ENCODE data around the gene HLA-DQB1. TPM values are rescaled to one million over a fixed set of nuclear protein-coding genes. Genes with fewer than 3 reads are reported as not detected.

HLA-DQB1 gene
- total RNA-seq, 1 donor from 2014 or later, result 9.0 TPM

DNA sequence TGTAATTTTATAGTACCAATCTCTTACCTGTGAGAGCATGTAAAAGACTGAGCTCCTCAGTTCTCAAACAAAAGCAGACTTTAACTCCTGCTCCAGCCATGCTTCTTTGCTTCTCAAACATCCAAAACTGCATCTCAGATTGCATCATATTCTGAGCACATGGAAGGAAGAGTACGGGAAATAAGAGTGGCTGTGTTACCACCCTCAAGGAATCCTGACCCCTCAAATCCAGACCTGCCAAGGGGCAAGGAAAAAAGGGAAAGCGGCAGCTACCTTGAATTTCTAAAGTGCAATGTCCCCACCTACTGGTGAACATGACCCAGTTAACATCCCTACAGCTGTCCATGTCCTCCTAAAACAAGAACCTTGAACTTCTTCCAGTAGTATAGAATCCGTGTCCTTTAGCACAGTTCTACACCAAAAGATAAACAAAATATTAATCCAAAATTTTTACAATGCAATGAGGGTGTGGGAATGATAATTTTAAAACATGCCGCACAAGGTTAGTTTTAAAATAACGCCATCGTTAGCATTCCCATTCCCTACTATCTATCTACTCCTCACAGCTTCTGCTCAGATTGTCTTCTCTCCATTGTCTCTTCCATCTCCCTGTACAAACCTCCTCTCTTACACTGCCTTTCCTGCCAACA lies 34.1 kb upstream of the HLA-DQB1 start:
- Mint-ChIP-seq H3K27ac (no peak overlapping the region), H3K4me3 (no peak overlapping the region), H3K27me3 (ENCODE audit: low read depth) (peaks cover 50% of the 10 kb centered on the region), H3K36me3 (no peaks in the 10 kb centered on the region), H3K9me3 (peaks cover 8% of the 10 kb centered on the region), H3K4me1 (no peaks in the 10 kb centered on the region)
- TF ChIP-seq, protein P1, sequence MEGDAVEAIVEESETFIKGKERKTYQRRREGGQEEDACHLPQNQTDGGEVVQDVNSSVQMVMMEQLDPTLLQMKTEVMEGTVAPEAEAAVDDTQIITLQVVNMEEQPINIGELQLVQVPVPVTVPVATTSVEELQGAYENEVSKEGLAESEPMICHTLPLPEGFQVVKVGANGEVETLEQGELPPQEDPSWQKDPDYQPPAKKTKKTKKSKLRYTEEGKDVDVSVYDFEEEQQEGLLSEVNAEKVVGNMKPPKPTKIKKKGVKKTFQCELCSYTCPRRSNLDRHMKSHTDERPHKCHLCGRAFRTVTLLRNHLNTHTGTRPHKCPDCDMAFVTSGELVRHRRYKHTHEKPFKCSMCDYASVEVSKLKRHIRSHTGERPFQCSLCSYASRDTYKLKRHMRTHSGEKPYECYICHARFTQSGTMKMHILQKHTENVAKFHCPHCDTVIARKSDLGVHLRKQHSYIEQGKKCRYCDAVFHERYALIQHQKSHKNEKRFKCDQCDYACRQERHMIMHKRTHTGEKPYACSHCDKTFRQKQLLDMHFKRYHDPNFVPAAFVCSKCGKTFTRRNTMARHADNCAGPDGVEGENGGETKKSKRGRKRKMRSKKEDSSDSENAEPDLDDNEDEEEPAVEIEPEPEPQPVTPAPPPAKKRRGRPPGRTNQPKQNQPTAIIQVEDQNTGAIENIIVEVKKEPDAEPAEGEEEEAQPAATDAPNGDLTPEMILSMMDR (IDR thresholded peaks at IDR 0.05; ENCODE audit: unreplicated experiment), result peak; percentile 47
- DNase-seq (ENCODE audit: low spot score in 2 of 2, unreplicated experiment in 2 of 2), result peak in 1 of 2 experiments; percentile 43

DNA sequence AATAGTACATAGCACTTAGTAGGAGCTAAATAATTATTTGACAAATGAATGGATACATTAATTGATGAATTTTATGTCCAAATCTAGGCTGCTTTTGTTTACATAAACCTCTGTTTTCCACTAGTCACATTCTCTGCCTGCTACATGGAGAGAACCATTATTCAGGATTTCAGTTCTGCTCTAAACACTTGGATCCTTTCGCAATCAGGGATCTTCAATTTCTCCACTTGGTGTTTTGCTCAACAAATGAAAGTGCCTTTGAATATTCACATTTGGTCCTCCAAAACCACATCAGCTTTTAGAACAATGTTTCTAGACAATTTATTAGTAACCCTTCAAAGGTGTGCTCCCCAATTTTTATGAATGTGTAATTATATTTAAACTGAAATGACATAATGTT lies 30.6 kb upstream of the HLA-DQB1 start:
- no peak for DNase-seq (ENCODE audit: low spot score in 2 of 2, unreplicated experiment in 2 of 2)
- Mint-ChIP-seq H3K4me3 (no peak overlapping the region), H3K27ac (no peak overlapping the region), H3K27me3 (ENCODE audit: low read depth) (peaks cover 49% of the 10 kb centered on the region), H3K4me1 (no peaks in the 10 kb centered on the region), H3K9me3 (peaks cover 21% of the 10 kb centered on the region), H3K36me3 (no peaks in the 10 kb centered on the region)
- TF ChIP-seq, protein P1 (IDR thresholded peaks at IDR 0.05; ENCODE audit: unreplicated experiment), result no peak

DNA sequence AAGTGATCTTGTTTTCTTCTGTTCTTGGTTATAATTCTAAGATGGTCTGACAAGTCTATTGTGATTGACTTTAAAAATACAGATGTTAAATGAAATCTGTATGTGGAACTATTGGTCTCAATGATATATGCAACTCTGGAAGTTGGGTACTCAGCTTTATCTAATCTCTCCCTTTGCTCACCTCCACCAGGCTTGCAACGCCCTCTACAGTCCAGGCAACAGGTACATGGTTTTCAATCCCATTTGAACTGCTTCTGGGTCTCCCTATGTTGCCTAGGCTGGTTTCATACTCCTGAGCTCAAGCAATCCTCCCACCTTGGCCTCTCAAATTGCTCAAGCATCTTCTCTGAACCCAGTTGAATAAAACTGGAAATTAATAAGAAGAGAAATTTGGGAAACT lies 25.6 kb upstream of the HLA-DQB1 start:
- H3K36me3 Mint-ChIP-seq, result no peaks in the 10 kb centered on the region
- H3K4me3 Mint-ChIP-seq, result no peak overlapping the region
- peaks cover 21% of the 10 kb centered on the region for H3K9me3 Mint-ChIP-seq
- no peak overlapping the region for H3K27ac Mint-ChIP-seq
- TF ChIP-seq, protein P1 (IDR thresholded peaks at IDR 0.05; ENCODE audit: unreplicated experiment), result no peak
- no peak for DNase-seq (ENCODE audit: low spot score in 2 of 2, unreplicated experiment in 2 of 2)
- no peaks in the 10 kb centered on the region for H3K4me1 Mint-ChIP-seq
- peaks cover 13% of the 10 kb centered on the region for H3K27me3 Mint-ChIP-seq (ENCODE audit: low read depth)

DNA sequence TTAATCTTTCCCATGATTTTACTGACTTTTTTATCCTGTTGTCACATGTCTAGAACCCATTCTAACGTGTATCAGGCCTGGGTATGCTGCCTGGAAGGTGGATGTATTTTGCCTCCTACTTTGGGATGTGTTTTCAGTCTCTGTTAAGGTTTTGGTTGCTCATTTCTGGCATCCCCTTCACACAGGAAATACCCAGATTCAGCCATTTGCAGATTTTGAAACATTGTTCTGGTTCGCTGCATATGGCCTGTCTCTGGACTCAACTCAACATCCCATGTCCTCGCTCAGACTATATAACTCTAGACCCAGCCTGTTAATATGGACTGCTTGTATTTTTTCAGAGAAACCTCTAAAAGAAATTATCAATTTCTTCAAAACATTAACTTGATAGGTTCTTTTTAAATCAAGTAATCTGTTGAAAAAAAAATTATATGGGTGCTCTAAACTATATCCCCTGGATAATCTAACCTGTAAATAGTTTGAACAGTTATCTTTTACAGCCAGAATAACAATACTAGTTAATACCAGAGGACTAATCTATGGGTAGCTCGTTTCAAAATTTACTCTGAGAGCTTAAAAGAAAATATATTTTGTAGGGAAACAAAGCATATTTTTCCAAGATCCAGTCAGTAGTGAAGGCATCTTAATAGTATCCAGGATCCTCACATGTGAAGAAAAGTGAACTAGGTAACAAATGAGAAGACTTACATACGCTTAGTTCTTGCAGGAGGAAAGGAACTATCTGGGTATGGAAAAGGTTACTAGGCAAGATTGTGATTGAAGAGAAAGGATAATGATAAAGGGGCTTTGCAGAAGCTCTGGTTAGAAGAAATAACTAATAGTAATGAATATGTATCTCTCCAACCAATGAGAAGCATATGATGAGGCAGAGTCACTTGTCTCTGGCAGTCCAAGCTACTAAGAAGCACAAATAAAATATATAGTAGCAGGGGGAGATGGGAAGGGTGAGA lies 23.4 kb upstream of the HLA-DQB1 start:
- no peak overlapping the region for H3K4me3 Mint-ChIP-seq
- peaks cover 16% of the 10 kb centered on the region for H3K9me3 Mint-ChIP-seq
- H3K27me3 Mint-ChIP-seq (ENCODE audit: low read depth), result peaks cover 13% of the 10 kb centered on the region
- no peak overlapping the region for H3K27ac Mint-ChIP-seq
- DNase-seq (ENCODE audit: low spot score in 2 of 2, unreplicated experiment in 2 of 2), result no peak
- H3K36me3 Mint-ChIP-seq, result no peaks in the 10 kb centered on the region
- no peaks in the 10 kb centered on the region for H3K4me1 Mint-ChIP-seq
- TF ChIP-seq, protein P1 (IDR thresholded peaks at IDR 0.05; ENCODE audit: unreplicated experiment), result no peak

DNA sequence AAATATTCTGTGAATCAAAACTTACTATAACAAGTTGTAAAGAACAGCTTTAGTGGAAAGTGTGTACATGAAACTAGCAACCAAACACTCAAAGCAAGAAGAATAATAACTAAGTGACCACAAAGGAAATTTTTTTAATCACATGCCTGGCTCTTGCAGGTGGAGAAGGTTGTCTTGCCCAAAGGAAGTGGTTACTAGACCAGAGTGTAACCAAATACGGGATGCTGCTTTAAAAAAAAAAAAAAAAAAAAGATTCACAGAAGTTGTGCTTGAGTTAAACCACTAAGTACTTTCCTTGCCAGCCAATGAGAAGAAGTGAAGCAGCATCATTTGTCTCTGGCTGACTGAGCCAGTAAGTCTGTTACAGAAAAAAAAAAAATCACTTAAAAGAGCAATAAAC lies 19.1 kb upstream of the HLA-DQB1 start:
- no peaks in the 10 kb centered on the region for H3K9me3 Mint-ChIP-seq
- no peaks in the 10 kb centered on the region for H3K36me3 Mint-ChIP-seq
- H3K27ac Mint-ChIP-seq, result no peak overlapping the region
- no peak for DNase-seq (ENCODE audit: low spot score in 2 of 2, unreplicated experiment in 2 of 2)
- no peaks in the 10 kb centered on the region for H3K4me1 Mint-ChIP-seq
- H3K27me3 Mint-ChIP-seq (ENCODE audit: low read depth), result peaks cover 28% of the 10 kb centered on the region
- H3K4me3 Mint-ChIP-seq, result no peak overlapping the region
- TF ChIP-seq, protein P1 (IDR thresholded peaks at IDR 0.05; ENCODE audit: unreplicated experiment), result no peak

All from mesothelial cell of epicardium (in vitro differentiated cells).